Bone marrow (tissue), 2 donors: ENCODE measurements around the gene DOK3.
"Not testable (repeated sequence)": the region's sequence is repeated elsewhere in the genome, so short reads cannot be mapped to it uniquely, and the experiment has no call there.

Source experiments
- DNase-seq, 2 donors: peaks; one replicate each; lab custom pipeline; 2025; lab: John Stamatoyannopoulos, UW

Gene DOK3

GRCh38 chr5:177497292-177498012 is 12.2 kb downstream of the DOK3 start, which contains the start of gene PDLIM7:
Gene PDLIM7, minus strand, starts transcription at chr5:177497604. Its CDS starts 1,092 bp downstream, at chr5:177496512.
- peak; percentile 86 to 96 for DNase-seq

GRCh38 chr5:177496727-177497291 is 12.8 kb downstream of the DOK3 start:
- no peak for DNase-seq

- DNase-seq, result no peak
These were observed 13.4 kb downstream of the DOK3 start for GRCh38 chr5:177496070-177496726.

GRCh38 chr5:177495243-177496060 is 14.2 kb downstream of the DOK3 start:
- DNase-seq, result peak in 1 of 2 donors; percentile 47

- peak; percentile 86 to 96 for DNase-seq
These were observed 15.1 kb downstream of the DOK3 start for GRCh38 chr5:177494346-177495195.

GRCh38 chr5:177493795-177494345 is 15.8 kb downstream of the DOK3 start:
- DNase-seq, result no peak

- DNase-seq, result no peak
These were observed 16.8 kb downstream of the DOK3 start for GRCh38 chr5:177492841-177493240.

GRCh38 chr5:177491983-177492746 is 17.5 kb downstream of the DOK3 start:
- no peak for DNase-seq

GRCh38 chr5:177491429-177491945 is 18.1 kb downstream of the DOK3 start:
- DNase-seq, result no peak

GRCh38 chr5:177490992-177491391 is 18.6 kb downstream of the DOK3 start:
- DNase-seq, result no peak

GRCh38 chr5:177490311-177490991 is 19.2 kb downstream of the DOK3 start:
- DNase-seq, result no peak

- DNase-seq, result no peak
These were observed 20.4 kb downstream of the DOK3 start for GRCh38 chr5:177489119-177489716.

- no peak for DNase-seq
These were observed 21.7 kb downstream of the DOK3 start for GRCh38 chr5:177487975-177488374.

- DNase-seq, result no peak
These were observed 22.5 kb downstream of the DOK3 start for GRCh38 chr5:177487144-177487543.

GRCh38 chr5:177486256-177486655 is 23.4 kb downstream of the DOK3 start:
- DNase-seq, result no peak

- DNase-seq, result not testable (repeated sequence)
These were observed 23.9 kb downstream of the DOK3 start for GRCh38 chr5:177485753-177486152.

GRCh38 chr5:177484902-177485549 is 24.6 kb downstream of the DOK3 start:
- DNase-seq, result no peak
